ENCODE measurements around the gene MCM9. TPM values are rescaled to one million over a fixed set of nuclear protein-coding genes. Genes with fewer than 3 reads are reported as not detected.

The MCM9 gene
- total RNA-seq, 2 donors from 2014 or later, result 9.9 to 33.9 TPM

DNA sequence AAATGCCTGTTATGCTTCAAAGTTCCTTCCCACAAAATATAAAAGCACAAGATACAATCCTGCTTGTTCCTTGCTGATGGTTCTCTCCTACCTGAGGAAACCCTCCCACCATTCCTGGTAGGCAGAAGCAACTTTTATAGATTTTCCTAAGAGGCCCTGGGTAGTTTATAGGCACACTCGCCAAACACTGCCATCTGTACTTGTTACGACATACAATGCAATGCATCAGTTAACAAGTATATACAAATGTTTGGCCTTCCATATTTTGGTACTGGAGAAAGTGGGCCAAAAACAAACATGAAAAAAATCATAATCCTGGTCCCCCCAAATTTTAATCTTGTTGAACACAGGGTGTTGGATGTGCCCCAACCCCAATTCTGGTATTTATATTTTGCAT lies 16.6 kb downstream of the MCM9 start:
- Histone ChIP-seq H3K27ac (no peak overlapping the region), H3K27me3 (no peaks in the 10 kb centered on the region), H3K36me3 (replicated peaks in 1 of 2; ENCODE audit: insufficient read depth in 1 of 2, low read depth in 2 of 2) (peaks cover 0 to 29% of the 10 kb centered on the region in 2 donors), H3K4me3 (no peak overlapping the region), H3K4me1 (no peaks in the 10 kb centered on the region), H3K9me3 (no peaks in the 10 kb centered on the region)
- DNase-seq, result no peak
- no peak for ATAC-seq
- intact Hi-C loops (cut with DNase I), result no loop called here
- TF ChIP-seq, protein P1, sequence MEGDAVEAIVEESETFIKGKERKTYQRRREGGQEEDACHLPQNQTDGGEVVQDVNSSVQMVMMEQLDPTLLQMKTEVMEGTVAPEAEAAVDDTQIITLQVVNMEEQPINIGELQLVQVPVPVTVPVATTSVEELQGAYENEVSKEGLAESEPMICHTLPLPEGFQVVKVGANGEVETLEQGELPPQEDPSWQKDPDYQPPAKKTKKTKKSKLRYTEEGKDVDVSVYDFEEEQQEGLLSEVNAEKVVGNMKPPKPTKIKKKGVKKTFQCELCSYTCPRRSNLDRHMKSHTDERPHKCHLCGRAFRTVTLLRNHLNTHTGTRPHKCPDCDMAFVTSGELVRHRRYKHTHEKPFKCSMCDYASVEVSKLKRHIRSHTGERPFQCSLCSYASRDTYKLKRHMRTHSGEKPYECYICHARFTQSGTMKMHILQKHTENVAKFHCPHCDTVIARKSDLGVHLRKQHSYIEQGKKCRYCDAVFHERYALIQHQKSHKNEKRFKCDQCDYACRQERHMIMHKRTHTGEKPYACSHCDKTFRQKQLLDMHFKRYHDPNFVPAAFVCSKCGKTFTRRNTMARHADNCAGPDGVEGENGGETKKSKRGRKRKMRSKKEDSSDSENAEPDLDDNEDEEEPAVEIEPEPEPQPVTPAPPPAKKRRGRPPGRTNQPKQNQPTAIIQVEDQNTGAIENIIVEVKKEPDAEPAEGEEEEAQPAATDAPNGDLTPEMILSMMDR (IDR thresholded peaks at IDR 0.05), result no peak
- no peak for TF ChIP-seq POLR2A (IDR thresholded peaks at IDR 0.05)
- WGBS, 2 donors, result 62 to 76% methylated on average over 2 of the region's 2 CpGs

DNA sequence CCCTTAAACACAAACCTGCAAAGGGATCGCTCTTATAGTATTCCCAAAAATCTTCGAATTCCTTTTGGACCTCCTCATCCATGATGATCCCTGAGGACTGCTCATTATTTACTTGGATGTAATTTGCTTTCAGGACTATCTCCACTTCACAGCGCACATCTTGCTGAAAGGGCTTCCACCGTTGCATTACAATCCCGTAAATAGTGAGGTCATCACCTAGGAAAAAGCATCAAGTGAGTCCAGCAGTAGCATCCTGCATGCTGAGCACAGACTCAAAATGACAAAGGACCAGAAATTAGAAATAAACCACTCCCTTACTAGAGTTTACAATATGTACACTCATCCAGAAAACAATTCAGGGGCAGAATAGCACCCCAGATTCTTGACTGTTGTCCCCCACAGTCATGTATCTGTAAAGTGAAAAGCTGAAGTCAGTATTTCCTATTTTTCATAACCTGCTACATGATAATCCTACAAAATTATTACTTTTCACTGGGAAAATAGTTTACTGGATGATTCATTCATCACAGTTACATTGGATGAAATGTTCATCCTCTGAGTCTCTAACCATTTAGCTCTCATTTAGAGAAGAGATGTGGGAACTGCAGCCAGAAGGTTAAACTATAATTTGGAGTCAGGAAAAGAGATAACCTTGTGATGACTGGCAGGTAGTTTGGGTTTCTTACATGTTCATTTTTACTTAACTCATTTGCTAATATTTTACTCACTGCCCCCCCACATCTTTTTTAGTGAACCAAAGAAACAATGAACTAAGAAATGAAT lies 17.2 kb downstream of the MCM9 start:
- intact Hi-C loops (cut with DNase I), result no loop called here
- WGBS, 2 donors, result 93% methylated on average over 5 of the region's 5 CpGs
- Histone ChIP-seq H3K9me3 (no peaks in the 10 kb centered on the region), H3K27me3 (no peaks in the 10 kb centered on the region), H3K36me3 (replicated peaks in 1 of 2; ENCODE audit: insufficient read depth in 1 of 2, low read depth in 2 of 2) (peaks cover 0 to 33% of the 10 kb centered on the region in 2 donors), H3K4me3 (no peak overlapping the region), H3K27ac (no peak overlapping the region), H3K4me1 (no peaks in the 10 kb centered on the region)
- TF ChIP-seq, protein P1 (IDR thresholded peaks at IDR 0.05), result no peak
- no peak for TF ChIP-seq POLR2A (IDR thresholded peaks at IDR 0.05)
- DNase-seq, result no peak
- ATAC-seq, result no peak

- H3K36me3 ChIP-seq (replicated peaks in 1 of 2; ENCODE audit: insufficient read depth in 1 of 2, low read depth in 2 of 2), result peaks cover 0 to 31% of the 10 kb centered on the region in 2 donors
- no peak overlapping the region for H3K27ac ChIP-seq
- TF ChIP-seq POLR2A (IDR thresholded peaks at IDR 0.05), result no peak
- TF ChIP-seq, protein P1 (IDR thresholded peaks at IDR 0.05), result no peak
- no peaks in the 10 kb centered on the region for H3K4me1 ChIP-seq
- no peaks in the 10 kb centered on the region for H3K9me3 ChIP-seq
- no peaks in the 10 kb centered on the region for H3K27me3 ChIP-seq
- DNase-seq, result no peak
- no peak overlapping the region for H3K4me3 ChIP-seq
- intact Hi-C loops (cut with DNase I), result no loop called here
- no peak for ATAC-seq
These were observed 20.4 kb downstream of the MCM9 start for GRCh38 chr6:118914598-118914997.

DNA sequence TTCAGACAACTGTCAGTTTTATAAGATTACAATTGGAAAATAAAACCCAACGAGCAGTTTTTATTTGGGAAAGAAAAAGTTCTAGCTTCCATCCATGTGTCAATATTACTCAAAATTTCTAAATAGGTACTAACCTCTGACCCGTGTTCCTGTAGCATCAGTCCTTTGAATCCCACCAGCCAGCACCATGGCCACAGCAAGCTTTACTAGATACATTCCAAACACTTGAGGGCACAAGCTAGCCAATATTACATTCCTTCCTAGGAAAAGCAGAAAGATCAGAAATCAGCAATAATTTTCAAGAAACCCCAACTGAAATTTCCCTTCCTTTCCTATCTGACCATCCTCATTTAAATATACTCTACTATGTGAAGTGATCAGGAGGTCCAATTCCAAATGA lies 21.8 kb downstream of the MCM9 start:
- Histone ChIP-seq H3K27me3 (no peaks in the 10 kb centered on the region), H3K4me1 (no peaks in the 10 kb centered on the region), H3K4me3 (no peak overlapping the region), H3K36me3 (replicated peaks in 1 of 2; ENCODE audit: insufficient read depth in 1 of 2, low read depth in 2 of 2) (peaks cover 0 to 34% of the 10 kb centered on the region in 2 donors), H3K27ac (no peak overlapping the region), H3K9me3 (no peaks in the 10 kb centered on the region)
- intact Hi-C loops (cut with DNase I), result no loop called here
- TF ChIP-seq, protein P1 (IDR thresholded peaks at IDR 0.05), result no peak
- no peak for TF ChIP-seq POLR2A (IDR thresholded peaks at IDR 0.05)
- DNase-seq (no peak), ATAC-seq (no peak)
- 64 to 71% methylated on average over 2 of the region's 2 CpGs for WGBS, 2 donors

- whole genome bisulfite sequencing, 2 donors, result 90 to 92% methylated on average over 5 of the region's 5 CpGs
- intact Hi-C loops (cut with DNase I), result no loop called here
These were observed 22.3 kb downstream of the MCM9 start for GRCh38 chr6:118912646-118913045.

More at GRCh38 chr6:118912646-118913045, 22.3 kb downstream of the MCM9 start:
- no peak overlapping the region for H3K4me3 ChIP-seq
- DNase-seq (no peak), ATAC-seq (no peak)
- H3K4me1 ChIP-seq, result no peaks in the 10 kb centered on the region
- H3K27me3 ChIP-seq, result no peaks in the 10 kb centered on the region
- H3K9me3 ChIP-seq, result no peaks in the 10 kb centered on the region
- peaks cover 0 to 36% of the 10 kb centered on the region in 2 donors for H3K36me3 ChIP-seq (replicated peaks in 1 of 2; ENCODE audit: insufficient read depth in 1 of 2, low read depth in 2 of 2)
- TF ChIP-seq, protein P1 (IDR thresholded peaks at IDR 0.05), result no peak
- TF ChIP-seq POLR2A (IDR thresholded peaks at IDR 0.05), result no peak
- no peak overlapping the region for H3K27ac ChIP-seq

Data from body of pancreas (tissue), 4 donors.